Fibroblast of skin of abdomen (primary cell): Measurements from ENCODE around the gene BDNF.

ENCODE experiments used
- DNase-seq: peaks from one replicate; pipeline ENCODE4 v3.0.0-alpha.2; 2013

Gene BDNF

GRCh38 chr11:27705873-27706820 is 5.9 kb upstream of the BDNF start:
- peak; percentile 92 for DNase-seq

DNA sequence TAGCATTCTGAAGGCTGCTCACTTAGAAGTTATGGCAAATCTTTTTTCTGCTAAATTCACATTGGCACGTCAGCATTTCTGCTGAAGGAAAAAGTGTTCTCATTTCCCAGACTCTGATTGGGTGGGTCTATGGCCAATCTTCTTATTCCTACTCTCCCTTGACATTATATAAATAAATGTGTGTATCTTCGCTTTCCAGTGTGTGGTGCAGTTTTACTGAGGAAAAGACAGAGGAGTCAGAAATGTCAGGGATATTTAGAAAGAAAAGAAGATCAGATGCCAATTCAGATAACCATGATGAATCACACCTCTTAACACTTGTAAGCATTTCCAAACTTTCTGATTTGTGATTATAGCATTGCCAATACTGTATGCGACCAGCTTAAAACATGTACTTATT is 3.2 kb upstream of the BDNF start:
- peak; percentile 84 for DNase-seq

DNA sequence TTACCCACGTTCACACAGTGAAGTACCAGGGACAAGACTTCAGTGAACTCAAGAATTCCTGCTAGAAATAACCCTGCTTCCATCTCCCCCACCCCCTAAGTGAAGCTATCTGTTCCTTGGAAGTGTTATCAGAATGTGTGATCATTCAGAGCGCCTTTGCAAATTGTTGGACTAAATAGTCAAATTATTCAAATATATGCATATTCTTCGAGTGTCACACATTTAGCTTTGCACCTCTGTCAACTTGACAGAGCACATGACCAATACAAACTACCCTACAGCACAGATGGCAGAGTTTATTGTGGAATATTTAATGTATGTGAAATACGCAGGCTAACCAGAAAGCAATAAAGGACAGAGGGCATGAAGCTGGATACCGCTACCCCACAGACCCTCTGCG is 2.6 kb upstream of the BDNF start:
- no peak for DNase-seq

- peak; percentile 80 for DNase-seq
Measured at GRCh38 chr11:27701355-27702105, 1.3 kb upstream of the BDNF start.

DNA sequence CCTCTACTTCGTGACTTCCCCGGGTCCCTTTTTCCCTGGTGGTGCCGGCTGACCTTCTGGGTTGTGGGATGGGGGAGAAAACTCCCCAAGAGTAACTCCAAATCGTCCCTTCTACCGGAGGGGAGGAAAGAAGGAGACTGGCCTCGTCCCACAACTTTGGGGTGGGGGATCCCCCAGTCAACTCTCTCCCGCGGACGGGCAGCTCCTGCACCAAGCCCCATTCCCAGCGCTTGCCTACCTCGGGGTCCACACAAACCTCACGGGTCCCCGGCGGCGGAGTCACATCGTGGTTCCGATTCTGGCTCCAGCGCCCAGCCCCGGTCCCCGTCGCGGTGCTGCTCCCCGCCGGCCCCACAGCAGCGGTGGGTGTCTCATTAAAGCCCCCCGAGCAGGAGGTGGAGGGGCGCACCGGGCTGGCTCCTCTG is 317 bp downstream of the BDNF start:
- DNase-seq: no peak

DNA sequence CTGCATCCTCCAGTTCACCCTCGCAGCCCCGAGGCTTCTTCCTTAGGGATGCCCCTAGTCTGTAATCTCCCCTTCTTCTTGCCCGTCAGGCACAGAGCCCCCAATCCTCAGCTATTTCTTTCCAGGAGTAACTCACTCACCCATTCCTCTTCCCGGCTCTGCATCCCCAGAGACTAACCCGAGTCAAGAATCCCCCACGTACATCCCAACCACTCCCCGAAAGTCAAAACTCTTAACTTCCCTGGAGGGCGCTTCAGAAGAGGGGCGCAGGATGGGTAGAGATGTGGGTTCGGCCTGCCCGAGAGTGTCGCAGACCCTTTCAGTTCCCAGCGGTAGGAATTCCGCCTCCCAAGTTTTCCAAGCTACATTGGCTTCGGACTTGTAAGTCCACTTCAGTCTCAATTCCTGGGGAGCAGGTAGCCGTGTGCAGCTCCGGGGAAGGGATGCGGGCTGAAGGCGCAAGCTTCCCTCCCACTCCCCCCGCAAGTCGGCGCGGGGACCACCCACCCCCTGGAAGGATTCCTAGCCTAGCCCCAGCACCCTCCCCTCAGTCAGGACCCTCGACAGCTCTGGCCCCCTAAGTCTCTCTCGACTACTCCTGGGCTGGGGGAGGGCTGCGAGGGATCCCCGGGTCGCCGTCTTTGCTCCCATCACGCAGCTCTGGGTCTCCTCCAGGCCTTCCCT is 871 bp downstream of the BDNF start:
- peak; percentile 43 for DNase-seq

- DNase-seq: peak; percentile 93
Measured at GRCh38 chr11:27698872-27699241, 1.4 kb downstream of the BDNF start.

- peak; percentile 20 for DNase-seq
Measured at GRCh38 chr11:27697679-27698275, 2.5 kb downstream of the BDNF start.

- DNase-seq: peak; percentile 50
Measured at GRCh38 chr11:27696961-27697360, 3.3 kb downstream of the BDNF start.

- DNase-seq: peak; percentile 82
Measured at GRCh38 chr11:27696115-27696514, 4.1 kb downstream of the BDNF start.

DNA sequence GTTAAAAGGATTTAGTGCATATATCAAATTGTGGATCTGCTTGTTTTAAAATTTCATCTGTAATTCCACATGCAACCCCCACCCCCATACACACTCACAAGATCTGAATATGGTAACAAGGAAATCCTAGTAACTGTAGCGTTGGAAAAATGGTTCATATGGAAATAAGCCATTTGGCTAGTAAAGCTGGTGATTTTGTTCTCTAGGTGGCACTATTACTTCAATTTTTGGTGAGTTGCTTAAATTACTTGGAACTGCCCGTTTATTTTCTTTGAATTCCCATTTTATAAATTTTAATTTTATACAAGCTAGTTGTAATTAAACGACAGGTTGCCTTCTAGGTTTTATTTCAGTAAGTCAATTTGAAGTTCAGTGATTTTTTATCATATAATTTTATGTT is 5.3 kb downstream of the BDNF start:
- DNase-seq: peak; percentile 28

DNA sequence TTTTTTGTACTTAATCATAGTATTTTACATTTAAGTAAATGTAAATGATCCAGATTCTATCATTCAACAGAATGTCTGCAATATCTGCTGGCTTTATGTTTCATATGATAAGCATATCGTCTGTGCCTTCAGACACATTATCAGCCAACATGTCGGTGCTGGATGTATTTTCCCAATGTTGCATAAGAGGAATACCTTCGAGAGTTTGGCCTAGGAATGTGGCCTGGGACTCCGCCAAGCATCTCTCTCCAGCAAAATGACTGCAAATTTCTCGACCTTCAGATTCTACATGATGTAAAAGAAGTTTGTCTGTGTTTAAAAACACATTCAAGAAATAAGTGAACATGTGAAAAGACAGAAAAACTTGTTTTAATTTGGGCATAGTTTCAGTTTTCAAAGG is 6.9 kb downstream of the BDNF start:
- peak; percentile 72 for DNase-seq

DNA sequence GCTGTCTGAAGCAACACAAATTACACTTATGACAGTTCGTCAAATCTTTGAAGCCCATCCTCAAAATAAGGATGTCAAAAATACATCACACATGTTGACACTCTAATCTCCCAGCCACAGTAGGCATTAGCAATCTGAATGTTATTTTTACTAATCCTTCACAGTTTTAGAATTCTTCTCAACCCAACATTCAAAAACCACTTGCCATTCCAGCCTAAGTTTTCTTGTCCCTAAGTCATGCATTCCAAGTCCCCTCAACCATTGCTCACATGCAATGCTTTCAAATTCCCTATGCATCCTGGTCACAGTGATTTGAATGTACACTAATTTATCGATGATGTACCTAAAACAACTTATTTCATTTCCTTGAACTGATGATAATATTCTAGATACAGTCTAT is 7.5 kb downstream of the BDNF start:
- no peak for DNase-seq

DNA sequence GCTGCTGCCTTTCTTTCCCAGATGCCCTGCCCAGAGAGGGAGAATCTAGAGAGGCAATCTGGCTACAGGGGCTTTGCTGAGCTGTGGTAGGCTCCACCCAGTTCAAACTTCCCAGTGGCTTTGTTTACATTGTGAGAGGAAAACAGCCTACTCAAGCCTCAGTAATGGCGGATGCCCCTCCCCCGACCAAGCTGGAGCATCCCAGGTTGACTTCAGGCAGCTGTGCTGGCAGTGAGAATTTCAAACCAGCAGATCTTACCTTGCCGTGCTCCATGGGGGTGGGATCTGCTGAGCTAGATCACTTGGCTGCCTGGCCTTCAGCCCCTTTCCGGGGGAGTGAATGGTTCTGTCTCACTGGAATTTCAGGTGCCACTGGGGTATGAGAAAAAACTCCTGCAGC is 12.2 kb downstream of the BDNF start:
- DNase-seq: no peak

- DNase-seq: no peak
Measured at GRCh38 chr11:27681664-27682063, 18.6 kb downstream of the BDNF start.

DNA sequence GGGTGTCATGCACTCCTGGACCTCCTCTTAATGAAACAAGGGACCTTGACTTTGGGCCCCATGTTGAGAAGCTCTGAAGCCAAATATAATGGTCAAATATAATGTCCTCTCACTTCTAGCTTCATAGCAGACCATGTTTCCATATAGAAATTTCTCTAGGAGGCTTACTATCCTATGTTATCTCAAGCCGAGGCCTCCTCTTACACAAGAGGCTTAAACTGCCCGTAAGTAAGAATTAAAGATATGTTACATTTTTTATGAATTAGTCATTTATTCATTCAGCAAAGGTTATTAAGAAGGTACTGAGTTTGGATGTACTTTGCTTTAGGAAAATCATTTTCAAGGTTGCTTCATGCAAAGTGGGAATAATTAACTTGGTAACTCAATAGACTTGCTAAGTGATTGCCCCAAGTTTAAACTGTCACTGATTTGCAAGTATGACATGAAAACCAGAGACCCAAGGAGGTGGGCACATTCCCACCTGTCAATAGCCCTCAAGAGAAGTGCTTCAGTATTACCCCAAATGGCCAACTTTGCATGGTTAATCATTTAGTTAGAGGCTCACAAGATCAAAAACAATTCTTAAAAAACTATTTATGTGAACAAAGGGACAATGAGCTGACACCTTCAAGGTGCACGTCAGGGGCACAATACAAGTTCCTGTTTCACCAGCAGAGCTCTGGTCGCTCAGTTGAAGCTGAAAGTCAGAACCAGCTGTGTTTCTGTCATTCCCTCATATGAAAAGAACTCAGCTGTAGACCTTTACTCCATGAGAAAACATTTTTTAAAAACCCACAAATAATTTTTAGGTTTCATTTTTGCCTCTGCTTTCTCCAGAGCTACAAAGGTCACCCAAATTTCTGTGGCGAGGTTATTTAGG is 20.9 kb downstream of the BDNF start:
- DNase-seq: no peak

- DNase-seq: peak; percentile 55
Measured at GRCh38 chr11:27678242-27678641, 22.0 kb downstream of the BDNF start.

GRCh38 chr11:27677108-27677507 is 23.1 kb downstream of the BDNF start:
- no peak for DNase-seq

DNA sequence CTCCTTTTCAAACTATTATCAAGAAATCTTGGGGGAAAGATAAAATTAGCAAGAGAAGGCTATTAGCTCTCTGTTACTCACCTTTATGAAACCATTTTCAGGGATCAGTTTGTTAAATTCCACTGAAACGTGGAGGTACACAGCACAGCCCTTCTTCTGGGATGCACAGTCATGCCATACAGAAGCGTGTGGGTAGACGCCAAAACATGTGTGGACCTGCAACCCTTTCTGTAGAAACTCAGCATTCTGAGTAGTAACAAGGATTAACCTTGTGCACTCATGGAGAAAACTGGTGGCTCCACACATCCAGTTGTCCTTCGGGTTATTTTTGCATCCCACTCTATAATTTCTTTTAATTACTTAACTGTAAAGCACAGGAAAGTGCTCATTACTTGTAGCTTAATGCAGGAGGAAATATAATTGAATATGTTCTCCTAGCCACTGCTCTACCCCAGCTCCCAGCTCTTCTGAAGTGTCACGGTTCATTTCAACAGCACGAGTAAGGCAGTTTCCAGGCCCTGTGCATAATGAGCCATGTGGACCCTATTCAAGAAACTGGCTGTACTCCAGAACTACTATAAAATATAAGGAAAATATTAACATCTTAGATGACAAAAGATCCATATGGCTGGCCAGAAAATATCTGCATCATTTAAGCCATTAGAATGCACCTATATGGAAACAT is 26.1 kb downstream of the BDNF start:
- DNase-seq: no peak

GRCh38 chr11:27672836-27673464 is 27.3 kb downstream of the BDNF start:
- no peak for DNase-seq
